GM12865 (cell line): Measurements from ENCODE around the gene RBPJ.

Source experiments
- DNase-seq: peaks from one replicate; pipeline ENCODE4 v3.0.0; 2010; ENCODE audit warnings: low read depth
- H3K4me3 ChIP-seq: 2 replicates; pipeline ENCODE4 v1.5.1; 2011; ENCODE audit warnings: mild to moderate bottlenecking, low read depth, low read length, control low read depth
- CTCF ChIP-seq: IDR thresholded peaks from 2 replicates; pipeline ENCODE4 v1.5.1; 2011; ENCODE audit warnings: low read length, control low read depth, low read depth, inconsistent platforms; ENCODE audit not compliant: insufficient read depth; ENCODE audit errors: missing control alignments

The RBPJ gene

GRCh38 chr4:26281881-26282280 lies 38.9 kb upstream of the RBPJ start:
- no peak overlapping the region for H3K4me3 ChIP-seq
- no peak for TF ChIP-seq CTCF
- DNase-seq, result no peak

- DNase-seq, result no peak
- no peak for TF ChIP-seq CTCF
- no peak overlapping the region for H3K4me3 ChIP-seq
Observed at GRCh38 chr4:26284536-26284935, 36.3 kb upstream of the RBPJ start.

- H3K4me3 ChIP-seq, result no peak overlapping the region
- no peak for DNase-seq
- TF ChIP-seq CTCF, result no peak
Observed at GRCh38 chr4:26285272-26285671, 35.5 kb upstream of the RBPJ start.

- H3K4me3 ChIP-seq, result no peak overlapping the region
- TF ChIP-seq CTCF, result no peak
- peak; percentile 21 for DNase-seq
Observed at GRCh38 chr4:26287756-26288155, 33.1 kb upstream of the RBPJ start.

GRCh38 chr4:26288355-26288909 lies 32.4 kb upstream of the RBPJ start:
- peak; percentile 86 for DNase-seq
- peak overlapping the region; percentile 2; the same call in 1 of the 2 replicates for H3K4me3 ChIP-seq
- no peak for TF ChIP-seq CTCF

GRCh38 chr4:26289401-26289800 lies 31.4 kb upstream of the RBPJ start:
- H3K4me3 ChIP-seq, result no peak overlapping the region
- TF ChIP-seq CTCF, result no peak
- DNase-seq, result no peak

- no peak for DNase-seq
- H3K4me3 ChIP-seq, result no peak overlapping the region
- TF ChIP-seq CTCF, result no peak
Observed at GRCh38 chr4:26290321-26290720, 30.5 kb upstream of the RBPJ start.
